GM10248 (cell line): ENCODE data around the gene MANEA.
"Not testable (repeated sequence)": the region's sequence is repeated elsewhere in the genome, so short reads cannot be mapped to it uniquely, and the experiment has no call there.

Experiments
- CTCF ChIA-PET: fragments of 300-600 bp; sonication (Branson Sonifier 250); formaldehyde crosslinking; extraction: SDS; loops from one replicate; lab custom pipeline; 2021; ENCODE audit warnings: antibody characterized with exemption; lab: Yijun Ruan, JAX
- POLR2A ChIA-PET: fragments of 350-650 bp; sonication (Branson Sonifier 250); formaldehyde crosslinking; extraction: SDS; loops from one replicate; lab custom pipeline; 2020; ENCODE audit warnings: antibody characterized with exemption; lab: Yijun Ruan, JAX
- DNase-seq: peaks from one replicate; pipeline ENCODE4 v3.0.0; 2012; ENCODE audit errors: extremely low spot score
- CTCF ChIP-seq: IDR thresholded peaks from 2 replicates; pipeline ENCODE4 v1.5.1; 2012; ENCODE audit warnings: mild to moderate bottlenecking, low read depth; ENCODE audit errors: extremely low read depth, missing control alignments, control extremely low read depth

Gene MANEA

GRCh38 chr6:95581073-95581472 lies 3.7 kb downstream of the MANEA start:
- POLR2A ChIA-PET: no interaction called here
- CTCF ChIA-PET: no interaction called here
- DNase-seq: no peak
- no peak for TF ChIP-seq CTCF

GRCh38 chr6:95584226-95584625 lies 6.9 kb downstream of the MANEA start:
- DNase-seq, CTCF ChIA-PET, POLR2A ChIA-PET: not testable (repeated sequence)

- ChIA-PET POLR2A (no interaction called here), CTCF (interaction anchor here (1.8 to 2.2 kb wide), 2 partner anchors 9 to 12 kb away, joined by 7 read pairs; no protein-coding TSS in a partner anchor)
- TF ChIP-seq CTCF: no peak
Measured at GRCh38 chr6:95587989-95588388, 10.7 kb downstream of the MANEA start.

GRCh38 chr6:95589067-95589466 lies 11.7 kb downstream of the MANEA start:
- POLR2A ChIA-PET: no interaction called here
- TF ChIP-seq CTCF: no peak
- DNase-seq: no peak
- CTCF ChIA-PET: no interaction called here

More at GRCh38 chr6:95587989-95588388, 10.7 kb downstream of the MANEA start:
- DNase-seq: no peak

GRCh38 chr6:95589826-95590570 lies 12.7 kb downstream of the MANEA start:
- no peak for TF ChIP-seq CTCF
- DNase-seq: no peak
- ChIA-PET POLR2A (interaction anchor here (0.6 kb wide), 1 partner anchor 9 kb away, joined by 3 read pairs; no protein-coding TSS in a partner anchor), CTCF (no interaction called here)

- CTCF ChIA-PET: interaction anchor here (0.9 to 1.6 kb wide), 4 partner anchors 11 to 24 kb away, joined by 3 to 5 read pairs (median 4); no protein-coding TSS in a partner anchor
- no peak for DNase-seq
- no peak for TF ChIP-seq CTCF
- POLR2A ChIA-PET: no interaction called here
Measured at GRCh38 chr6:95593025-95593424, 15.7 kb downstream of the MANEA start.

GRCh38 chr6:95596021-95596420 lies 18.7 kb downstream of the MANEA start:
- ChIA-PET CTCF (interaction anchor here (1.3 kb wide), 1 partner anchor 30 kb away, joined by 3 read pairs; no protein-coding TSS in a partner anchor), POLR2A (no interaction called here)
- DNase-seq: no peak
- no peak for TF ChIP-seq CTCF
